Mesothelial cell of epicardium (in vitro differentiated cells): ENCODE measurements around the gene RHPN2. TPM values are rescaled to one million over a fixed set of nuclear protein-coding genes. Genes with fewer than 3 reads are reported as not detected.
"Not testable (repeated sequence)": the region's sequence is repeated elsewhere in the genome, so short reads cannot be mapped to it uniquely, and the experiment has no call there.

Experiments used
- DNase-seq, 2 experiments: peaks; one replicate each; pipeline ENCODE4 v3.0.0; 2021; ENCODE audit warnings: low spot score in 2 of 2; ENCODE audit not compliant: unreplicated experiment in 2 of 2
- H3K27ac Mint-ChIP-seq: 2 replicates; pipeline ENCODE4 v1.8.0; 2021; ENCODE audit warnings: mixed read lengths
- H3K27me3 Mint-ChIP-seq: 2 replicates; pipeline ENCODE4 v1.8.0; 2021; ENCODE audit warnings: low read depth, mixed read lengths
- H3K36me3 Mint-ChIP-seq: 2 replicates; pipeline ENCODE4 v1.8.0; 2021; ENCODE audit warnings: mixed read lengths
- H3K4me1 Mint-ChIP-seq: 2 replicates; pipeline ENCODE4 v1.8.0; 2021; ENCODE audit warnings: mixed read lengths
- H3K4me3 Mint-ChIP-seq: 2 replicates; pipeline ENCODE4 v1.8.0; 2021; ENCODE audit warnings: mild to moderate bottlenecking, moderate library complexity, mixed read lengths
- H3K9me3 Mint-ChIP-seq: 2 replicates; pipeline ENCODE4 v1.8.0; 2021; ENCODE audit warnings: mixed read lengths
- CTCF ChIP-seq: fragments of 200-600 bp; sonication (generic); IDR thresholded peaks from one replicate; pipeline ENCODE4 v1.5.0; 2021; ENCODE audit warnings: antibody characterized with exemption; ENCODE audit not compliant: unreplicated experiment
- total RNA-seq: library from RNA; stranded (reverse); gene quantifications from 3 replicates; pipeline ENCODE4 v1.2.1, GENCODE V29; 2021

The RHPN2 gene
- total RNA-seq, 1 donor from 2014 or later: 23.3 TPM

GRCh38 chr19:32969549-32969948, 95.1 kb downstream of the RHPN2 start:
- H3K4me1 Mint-ChIP-seq: peaks cover 13% of the 10 kb centered on the region
- H3K27ac Mint-ChIP-seq: no peak overlapping the region
- peaks cover 7% of the 10 kb centered on the region for H3K36me3 Mint-ChIP-seq
- no peak for TF ChIP-seq CTCF
- DNase-seq: no peak
- H3K9me3 Mint-ChIP-seq: no peaks in the 10 kb centered on the region
- peak overlapping the region; percentile 52 for H3K4me3 Mint-ChIP-seq
- H3K27me3 Mint-ChIP-seq: no peaks in the 10 kb centered on the region

DNA sequence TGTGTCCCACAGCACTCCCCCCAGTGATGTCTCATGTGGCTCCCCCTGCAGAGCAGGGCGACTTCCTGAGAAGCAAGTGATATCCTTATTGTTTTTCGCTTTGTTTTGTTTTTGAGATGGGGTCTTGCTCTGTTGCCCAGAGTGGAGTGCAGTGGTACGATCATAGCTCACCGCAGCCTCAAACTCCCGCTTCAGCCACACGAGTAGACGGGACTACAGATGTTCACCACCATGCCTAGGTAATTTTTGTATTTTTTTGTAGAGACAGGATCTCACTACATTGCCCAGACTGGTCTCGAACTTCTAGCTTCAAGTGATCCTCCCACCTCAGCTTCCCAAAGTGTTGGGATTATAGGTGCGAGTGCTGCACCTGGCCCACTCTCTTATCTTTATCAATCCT, 97.9 kb downstream of the RHPN2 start:
- Mint-ChIP-seq H3K4me1 (peaks cover 6% of the 10 kb centered on the region), H3K4me3 (no peak overlapping the region), H3K27ac (no peak overlapping the region), H3K9me3 (no peaks in the 10 kb centered on the region), H3K36me3 (peaks cover 23% of the 10 kb centered on the region), H3K27me3 (no peaks in the 10 kb centered on the region)
- no peak for DNase-seq
- TF ChIP-seq CTCF: no peak

- H3K27ac Mint-ChIP-seq: no peak overlapping the region
- H3K9me3 Mint-ChIP-seq: no peaks in the 10 kb centered on the region
- no peak for TF ChIP-seq CTCF
- H3K4me1 Mint-ChIP-seq: no peaks in the 10 kb centered on the region
- H3K36me3 Mint-ChIP-seq: peaks cover 56% of the 10 kb centered on the region
- no peak overlapping the region for H3K4me3 Mint-ChIP-seq
- H3K27me3 Mint-ChIP-seq: no peaks in the 10 kb centered on the region
- no peak for DNase-seq
Observed at GRCh38 chr19:32945260-32945659, 119.4 kb downstream of the RHPN2 start.

- H3K36me3 Mint-ChIP-seq: peaks cover 43% of the 10 kb centered on the region
- H3K4me3 Mint-ChIP-seq, DNase-seq, H3K27me3 Mint-ChIP-seq, H3K4me1 Mint-ChIP-seq, H3K27ac Mint-ChIP-seq, H3K9me3 Mint-ChIP-seq: not testable (repeated sequence)
Observed at GRCh38 chr19:32941273-32941672, 123.4 kb downstream of the RHPN2 start.

- no peak for TF ChIP-seq CTCF
- H3K36me3 Mint-ChIP-seq: peaks cover 32% of the 10 kb centered on the region
- no peaks in the 10 kb centered on the region for H3K9me3 Mint-ChIP-seq
- H3K4me1 Mint-ChIP-seq: no peaks in the 10 kb centered on the region
- H3K27me3 Mint-ChIP-seq: no peaks in the 10 kb centered on the region
- no peak overlapping the region for H3K27ac Mint-ChIP-seq
- H3K4me3 Mint-ChIP-seq: no peak overlapping the region
- no peak for DNase-seq
Observed at GRCh38 chr19:32936065-32936464, 128.6 kb downstream of the RHPN2 start.

DNA sequence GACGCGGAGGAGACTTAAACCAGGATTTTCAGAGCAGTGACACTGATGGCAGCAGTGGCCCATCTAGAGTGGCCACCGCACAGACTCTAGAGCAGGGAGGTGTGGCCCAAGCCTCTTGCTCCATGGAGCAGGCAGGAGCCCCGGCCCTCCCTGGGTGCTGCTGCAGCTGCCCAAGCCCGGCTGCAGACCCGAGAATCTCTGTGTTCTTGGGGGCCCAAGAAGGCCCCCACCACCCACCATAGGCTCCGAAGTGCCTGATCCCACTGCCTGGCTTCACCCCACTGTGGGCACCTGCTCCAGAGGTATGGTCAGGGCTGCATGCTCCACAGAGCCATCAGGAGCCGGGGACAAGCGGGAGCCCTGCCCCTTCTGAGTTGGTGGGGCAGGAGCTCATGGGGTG, 129.1 kb downstream of the RHPN2 start:
- Mint-ChIP-seq H3K4me3 (no peak overlapping the region), H3K36me3 (peaks cover 34% of the 10 kb centered on the region), H3K9me3 (no peaks in the 10 kb centered on the region), H3K27me3 (no peaks in the 10 kb centered on the region), H3K4me1 (no peaks in the 10 kb centered on the region), H3K27ac (no peak overlapping the region)
- no peak for DNase-seq
- no peak for TF ChIP-seq CTCF
